GM10266 (cell line): ENCODE measurements around the gene EPB41L2.

Source experiments
- DNase-seq: peaks from one replicate; pipeline ENCODE4 v3.0.0; 2012; ENCODE audit errors: extremely low spot score
- TF ChIP-seq, protein P1 (sequence below): IDR thresholded peaks from 2 replicates; pipeline ENCODE4 v1.5.1; 2012; ENCODE audit warnings: mild to moderate bottlenecking, low read depth; ENCODE audit not compliant: control insufficient read depth, insufficient read depth; ENCODE audit errors: missing control alignments

The EPB41L2 gene

DNA sequence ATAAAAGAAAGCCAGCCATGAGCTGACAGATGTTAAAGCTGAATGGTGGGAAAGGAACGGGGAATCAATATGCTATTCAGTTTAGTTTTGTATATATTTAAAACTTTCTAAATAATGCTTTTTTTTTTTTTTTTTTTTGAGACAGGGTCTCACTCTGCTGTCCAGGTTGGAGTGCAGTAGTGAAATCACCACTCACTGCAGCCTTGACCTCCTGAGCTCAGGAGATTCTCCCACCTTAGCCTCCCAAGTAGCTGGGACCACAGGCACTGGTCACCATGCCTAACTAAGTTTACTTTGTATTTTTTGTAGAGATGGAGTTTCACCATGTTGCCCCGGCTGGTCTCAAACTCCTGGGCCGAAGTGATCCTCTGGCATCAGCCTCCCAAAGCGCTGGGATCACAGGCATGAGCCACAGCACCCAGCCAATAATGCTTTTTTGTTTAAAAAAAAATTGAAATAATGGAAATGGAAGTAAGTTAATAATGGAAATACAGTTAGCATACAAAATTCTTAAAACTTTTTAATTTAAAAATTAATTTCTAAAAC is 19.1 kb downstream of the EPB41L2 start:
- TF ChIP-seq, protein P1, sequence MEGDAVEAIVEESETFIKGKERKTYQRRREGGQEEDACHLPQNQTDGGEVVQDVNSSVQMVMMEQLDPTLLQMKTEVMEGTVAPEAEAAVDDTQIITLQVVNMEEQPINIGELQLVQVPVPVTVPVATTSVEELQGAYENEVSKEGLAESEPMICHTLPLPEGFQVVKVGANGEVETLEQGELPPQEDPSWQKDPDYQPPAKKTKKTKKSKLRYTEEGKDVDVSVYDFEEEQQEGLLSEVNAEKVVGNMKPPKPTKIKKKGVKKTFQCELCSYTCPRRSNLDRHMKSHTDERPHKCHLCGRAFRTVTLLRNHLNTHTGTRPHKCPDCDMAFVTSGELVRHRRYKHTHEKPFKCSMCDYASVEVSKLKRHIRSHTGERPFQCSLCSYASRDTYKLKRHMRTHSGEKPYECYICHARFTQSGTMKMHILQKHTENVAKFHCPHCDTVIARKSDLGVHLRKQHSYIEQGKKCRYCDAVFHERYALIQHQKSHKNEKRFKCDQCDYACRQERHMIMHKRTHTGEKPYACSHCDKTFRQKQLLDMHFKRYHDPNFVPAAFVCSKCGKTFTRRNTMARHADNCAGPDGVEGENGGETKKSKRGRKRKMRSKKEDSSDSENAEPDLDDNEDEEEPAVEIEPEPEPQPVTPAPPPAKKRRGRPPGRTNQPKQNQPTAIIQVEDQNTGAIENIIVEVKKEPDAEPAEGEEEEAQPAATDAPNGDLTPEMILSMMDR = no peak
- no peak for DNase-seq

DNA sequence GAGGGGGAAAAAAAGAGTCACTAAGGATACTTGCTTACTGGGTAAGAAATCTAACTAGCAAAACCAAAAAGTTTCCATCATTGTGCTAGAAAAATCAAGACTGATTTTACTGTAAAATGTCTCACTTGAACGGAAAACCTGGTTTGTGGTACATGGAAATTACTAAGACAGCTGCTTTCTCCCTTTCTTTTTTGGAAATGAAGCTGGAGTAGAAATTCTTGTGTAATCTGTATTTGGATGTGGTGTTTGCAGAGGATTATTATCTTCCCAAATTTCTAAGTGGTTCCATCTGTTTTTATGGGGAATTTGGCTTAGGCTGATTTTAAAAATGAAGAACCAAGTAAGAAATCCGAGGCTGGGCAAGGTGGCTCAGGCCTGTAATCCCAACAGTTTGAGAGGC is 20.4 kb downstream of the EPB41L2 start:
- no peak for DNase-seq
- TF ChIP-seq, protein P1 = no peak

DNA sequence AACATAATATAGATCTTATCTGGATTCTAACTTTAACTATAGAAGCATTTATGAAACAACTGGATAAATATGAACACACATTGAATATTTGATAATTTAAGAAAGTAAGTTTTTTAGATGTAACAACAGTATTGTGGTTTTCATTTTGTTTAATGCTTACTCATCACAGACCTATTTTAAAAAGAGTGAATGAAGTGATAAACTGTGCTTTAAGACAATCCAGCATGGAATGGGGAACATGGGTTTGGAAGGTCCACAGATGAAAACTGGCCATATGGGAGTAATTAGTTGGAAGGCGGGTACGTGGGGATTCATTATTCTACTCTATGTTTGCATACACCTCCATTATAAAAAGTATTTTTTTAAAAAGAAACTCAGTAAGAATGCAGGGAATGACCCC is 21.2 kb downstream of the EPB41L2 start:
- TF ChIP-seq, protein P1 = no peak
- no peak for DNase-seq

DNA sequence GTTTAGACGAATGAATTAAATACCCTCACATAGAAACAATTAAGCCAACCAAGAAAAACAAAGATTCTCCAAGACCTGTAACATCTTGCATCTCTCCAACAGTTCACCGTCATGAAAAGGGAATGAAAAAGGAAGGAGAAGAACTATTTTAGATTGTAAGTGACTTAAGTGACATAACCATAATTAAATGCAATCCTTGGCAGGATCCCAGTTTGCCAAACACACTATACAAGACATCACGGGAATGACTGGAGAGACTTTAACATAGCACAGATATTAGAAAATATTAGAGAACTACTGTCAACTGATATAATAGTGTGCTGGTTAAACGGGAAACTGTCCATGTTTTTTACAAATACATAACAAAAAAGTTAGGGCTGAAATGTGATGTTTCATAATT is 22.2 kb downstream of the EPB41L2 start:
- TF ChIP-seq, protein P1 = no peak

DNA sequence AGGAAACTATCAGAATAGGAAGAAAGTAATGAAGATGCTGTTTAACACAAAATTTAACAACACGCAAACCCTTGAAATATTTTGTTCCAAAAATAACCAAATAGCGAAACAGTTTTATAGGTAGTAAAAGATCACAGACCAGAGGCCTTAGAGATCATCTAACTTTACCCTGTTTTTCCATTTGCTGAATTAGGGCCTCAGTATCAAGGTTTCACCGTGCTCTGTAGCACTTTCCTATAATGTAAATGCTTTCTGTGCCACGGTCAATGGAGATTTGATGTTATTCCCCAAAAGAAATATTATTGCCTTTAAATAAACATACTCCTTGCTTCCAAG is 23.7 kb downstream of the EPB41L2 start:
- TF ChIP-seq, protein P1 = no peak
- no peak for DNase-seq

More for the DNA sequence above, 22.2 kb downstream of the EPB41L2 start:
- DNase-seq = no peak

DNA sequence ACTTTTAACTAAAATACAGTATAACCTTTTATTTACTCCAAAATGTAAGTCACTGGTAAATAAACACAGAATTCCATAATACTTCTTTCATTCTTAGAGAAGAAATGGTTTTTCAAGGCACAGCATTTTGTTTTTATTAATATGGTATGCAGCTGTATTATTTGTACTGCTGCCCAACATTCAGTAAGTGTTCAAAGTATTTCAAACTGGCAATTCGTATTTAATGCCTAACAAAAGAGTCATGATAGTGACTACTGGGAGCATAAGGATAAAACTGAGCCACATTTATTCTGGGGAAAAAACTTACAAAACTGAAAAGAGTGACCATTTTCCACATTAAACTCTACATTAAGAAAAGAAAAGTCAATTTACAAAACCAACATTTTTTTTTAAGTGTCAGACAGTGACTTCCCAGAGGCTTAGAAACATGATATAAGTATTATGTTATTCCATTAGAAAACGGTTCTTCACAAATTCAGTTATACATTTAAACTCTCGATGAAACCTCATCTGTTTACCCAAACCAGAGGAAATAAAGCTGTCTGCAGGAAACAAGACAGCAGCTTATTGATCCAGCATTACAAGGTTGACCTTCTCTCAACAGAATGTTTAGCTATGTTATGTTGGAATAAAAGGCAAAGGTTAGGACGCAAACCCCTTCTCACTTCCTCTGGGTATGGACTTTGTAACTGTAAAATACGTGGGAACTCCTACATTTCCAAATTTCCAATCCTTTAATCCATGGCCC is 24.3 kb downstream of the EPB41L2 start:
- TF ChIP-seq, protein P1 = no peak
- no peak for DNase-seq

DNA sequence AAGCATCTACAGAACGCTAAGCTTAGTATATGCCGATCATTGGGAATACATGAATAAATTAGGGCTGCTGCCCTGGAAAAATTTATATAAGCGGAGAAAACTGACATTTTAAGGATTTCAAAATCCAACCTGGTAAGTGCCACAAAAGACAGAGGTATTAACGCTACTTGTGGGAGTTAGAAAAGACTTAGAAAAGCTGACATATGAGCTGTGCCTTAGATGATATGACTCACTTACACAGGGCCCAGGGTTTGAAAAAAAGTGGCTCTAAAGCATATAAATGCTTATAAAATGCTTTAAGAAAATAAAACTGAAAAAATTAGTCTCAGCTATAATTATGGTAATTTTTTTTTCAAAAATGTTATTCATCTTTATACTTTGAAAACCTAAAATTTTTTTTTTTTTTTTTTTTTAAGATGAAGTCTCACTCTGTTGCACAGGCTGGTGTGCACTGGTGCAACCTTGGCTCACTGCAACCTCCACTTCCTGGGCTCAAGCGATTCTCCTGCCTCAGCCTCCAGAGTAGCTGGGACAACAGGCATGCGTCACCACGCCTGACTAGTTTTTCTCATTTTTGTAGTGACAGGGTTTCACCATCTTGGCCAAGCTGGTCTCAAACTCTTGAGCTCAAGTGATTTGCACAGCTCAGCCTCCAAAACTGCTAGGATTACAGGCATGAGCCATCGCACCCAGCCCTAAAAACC is 25.7 kb downstream of the EPB41L2 start:
- TF ChIP-seq, protein P1 = no peak
- no peak for DNase-seq
